ENCODE results near the gene ARHGEF2. TPM values are rescaled to one million over a fixed set of nuclear protein-coding genes. Genes with fewer than 3 reads are reported as not detected.

Gene ARHGEF2
- total RNA-seq, 4 donors from 2014 or later: 13.7 to 42.1 (median 20.6) TPM

DNA sequence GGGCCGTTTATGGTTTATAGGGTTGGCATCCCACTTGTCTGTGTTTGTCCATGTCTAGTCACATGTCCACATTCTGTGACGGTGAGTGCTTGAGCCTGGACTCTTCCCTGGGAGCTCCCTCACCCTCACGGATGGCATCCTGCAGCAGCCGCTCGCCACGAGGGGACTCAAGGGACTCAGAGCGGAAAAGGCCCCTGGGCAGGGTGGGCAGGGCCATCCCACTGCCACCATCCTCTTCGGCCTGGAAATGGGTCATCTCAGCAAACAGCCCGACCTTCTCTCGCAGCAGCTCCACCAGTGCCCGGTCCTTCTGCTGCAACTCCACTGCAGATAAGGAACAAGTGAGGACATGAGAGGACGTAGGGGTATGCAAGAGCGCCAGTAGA, 25.8 kb downstream of the ARHGEF2 start:
- TF ChIP-seq, protein P1, sequence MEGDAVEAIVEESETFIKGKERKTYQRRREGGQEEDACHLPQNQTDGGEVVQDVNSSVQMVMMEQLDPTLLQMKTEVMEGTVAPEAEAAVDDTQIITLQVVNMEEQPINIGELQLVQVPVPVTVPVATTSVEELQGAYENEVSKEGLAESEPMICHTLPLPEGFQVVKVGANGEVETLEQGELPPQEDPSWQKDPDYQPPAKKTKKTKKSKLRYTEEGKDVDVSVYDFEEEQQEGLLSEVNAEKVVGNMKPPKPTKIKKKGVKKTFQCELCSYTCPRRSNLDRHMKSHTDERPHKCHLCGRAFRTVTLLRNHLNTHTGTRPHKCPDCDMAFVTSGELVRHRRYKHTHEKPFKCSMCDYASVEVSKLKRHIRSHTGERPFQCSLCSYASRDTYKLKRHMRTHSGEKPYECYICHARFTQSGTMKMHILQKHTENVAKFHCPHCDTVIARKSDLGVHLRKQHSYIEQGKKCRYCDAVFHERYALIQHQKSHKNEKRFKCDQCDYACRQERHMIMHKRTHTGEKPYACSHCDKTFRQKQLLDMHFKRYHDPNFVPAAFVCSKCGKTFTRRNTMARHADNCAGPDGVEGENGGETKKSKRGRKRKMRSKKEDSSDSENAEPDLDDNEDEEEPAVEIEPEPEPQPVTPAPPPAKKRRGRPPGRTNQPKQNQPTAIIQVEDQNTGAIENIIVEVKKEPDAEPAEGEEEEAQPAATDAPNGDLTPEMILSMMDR (IDR thresholded peaks at IDR 0.05): no peak
- TF ChIP-seq POLR2AphosphoS5 (IDR thresholded peaks at IDR 0.05) (no peak), EP300 (IDR thresholded peaks at IDR 0.05) (no peak), POLR2A (IDR thresholded peaks at IDR 0.05) (no peak)
- Histone ChIP-seq H3K4me3 (no peak overlapping the region), H3K4me1 (no peaks in the 10 kb centered on the region), H3K9me3 (no peaks in the 10 kb centered on the region), H3K27ac (no peak overlapping the region), H3K27me3 (no peaks in the 10 kb centered on the region), H3K36me3 (peaks cover 96% of the 10 kb centered on the region)
- no peak for DNase-seq (ENCODE audit: low spot score in 2 of 2)
- 84% methylated on average over 10 of the region's 13 CpGs for WGBS

DNA sequence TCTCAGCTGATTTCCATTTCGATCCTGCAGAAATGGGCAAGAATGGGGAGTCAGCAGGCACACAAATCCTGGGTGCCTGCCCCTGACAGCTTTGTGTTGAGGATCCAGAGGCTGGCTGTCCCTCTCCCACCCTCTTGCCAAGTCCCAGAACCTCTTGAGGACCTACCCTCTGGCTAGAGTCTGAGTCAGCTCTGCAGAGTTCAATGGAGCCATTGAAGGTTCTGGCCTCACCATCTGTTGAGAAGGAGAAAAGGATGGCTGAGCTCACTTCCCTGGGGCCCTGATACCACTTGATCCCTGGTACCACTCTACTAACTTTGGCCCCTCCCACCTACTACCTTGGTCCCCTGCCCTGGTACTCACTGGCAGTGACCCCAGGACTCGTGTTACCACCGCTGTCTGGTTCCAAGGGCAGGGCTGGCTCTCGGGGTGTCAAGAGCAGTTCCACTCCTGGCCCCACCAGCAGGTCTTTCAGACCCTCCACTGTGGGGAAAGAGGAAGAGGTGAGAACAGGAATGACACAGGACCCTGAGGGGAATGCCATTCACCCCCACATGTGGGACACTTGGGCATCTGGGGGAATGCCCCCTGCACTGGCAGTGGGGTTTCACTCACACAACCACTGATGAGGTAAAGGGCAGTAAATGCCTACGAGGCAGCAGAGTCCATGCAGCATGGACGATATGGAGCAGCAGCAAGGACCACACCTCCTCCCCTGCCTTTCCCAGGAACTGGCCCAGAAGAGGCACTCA, 26.4 kb downstream of the ARHGEF2 start:
- no peaks in the 10 kb centered on the region for H3K27me3 ChIP-seq
- WGBS: 88% methylated on average over 5 of the region's 6 CpGs
- H3K9me3 ChIP-seq: no peaks in the 10 kb centered on the region
- H3K27ac ChIP-seq: no peak overlapping the region
- no peaks in the 10 kb centered on the region for H3K4me1 ChIP-seq
- DNase-seq (ENCODE audit: low spot score in 2 of 2): no peak
- TF ChIP-seq POLR2AphosphoS5 (IDR thresholded peaks at IDR 0.05): no peak
- TF ChIP-seq EP300 (IDR thresholded peaks at IDR 0.05): no peak
- TF ChIP-seq, protein P1 (IDR thresholded peaks at IDR 0.05): no peak
- no peak for TF ChIP-seq POLR2A (IDR thresholded peaks at IDR 0.05)
- peaks cover 96% of the 10 kb centered on the region for H3K36me3 ChIP-seq
- H3K4me3 ChIP-seq: no peak overlapping the region

DNA sequence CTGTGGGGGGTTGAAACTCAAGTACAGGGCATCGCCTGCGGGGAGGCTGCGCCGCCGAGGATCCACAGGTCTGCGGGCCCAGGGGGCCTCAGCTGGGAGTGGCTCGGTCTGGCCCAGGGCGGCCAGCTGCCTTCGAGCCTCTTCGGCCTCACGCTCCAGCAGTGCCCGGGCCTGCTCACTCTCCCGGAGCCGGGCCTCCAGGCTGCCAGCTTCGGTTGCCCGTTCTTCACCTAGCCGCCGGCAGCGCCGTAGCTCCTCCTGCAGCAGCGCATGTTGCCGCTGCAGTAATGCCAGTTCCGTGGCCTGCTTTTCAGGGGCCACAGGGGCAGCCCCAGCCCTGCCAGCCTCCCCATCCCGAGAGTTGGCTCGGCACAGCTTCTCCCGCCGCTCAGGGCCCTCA, 27.5 kb downstream of the ARHGEF2 start:
- DNase-seq (ENCODE audit: low spot score in 2 of 2): no peak
- TF ChIP-seq, protein P1 (IDR thresholded peaks at IDR 0.05): no peak
- no peak for TF ChIP-seq EP300 (IDR thresholded peaks at IDR 0.05)
- no peak for TF ChIP-seq POLR2A (IDR thresholded peaks at IDR 0.05)
- TF ChIP-seq POLR2AphosphoS5 (IDR thresholded peaks at IDR 0.05): no peak
- H3K27ac ChIP-seq: no peak overlapping the region
- no peaks in the 10 kb centered on the region for H3K27me3 ChIP-seq
- peaks cover 91% of the 10 kb centered on the region for H3K36me3 ChIP-seq
- H3K9me3 ChIP-seq: no peaks in the 10 kb centered on the region
- 96% methylated on average over 10 of the region's 27 CpGs for WGBS
- H3K4me3 ChIP-seq: no peak overlapping the region
- H3K4me1 ChIP-seq: no peaks in the 10 kb centered on the region

DNA sequence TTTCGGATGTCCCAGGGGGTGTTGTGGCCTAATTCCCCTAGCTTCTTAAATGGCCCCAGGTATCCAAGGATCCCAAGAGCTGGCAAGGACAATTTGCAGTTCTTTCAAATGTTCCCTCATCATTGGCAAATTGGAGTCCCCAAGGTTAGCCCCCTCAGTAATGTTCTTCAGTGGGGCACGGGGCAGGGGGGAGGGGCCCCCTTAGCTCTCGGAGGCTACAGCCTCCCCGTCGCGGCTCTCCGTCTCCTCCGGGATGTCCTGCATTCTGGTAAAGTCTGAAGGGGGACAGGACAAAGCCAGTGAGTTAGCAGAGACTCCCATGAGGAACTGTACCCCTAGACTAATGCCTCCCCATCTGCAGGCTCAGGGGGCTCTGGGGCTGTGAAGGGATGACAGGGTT, 30.6 kb downstream of the ARHGEF2 start:
- peaks cover 63% of the 10 kb centered on the region for H3K36me3 ChIP-seq
- WGBS: 82% methylated on average over 6 of the region's 8 CpGs
- H3K4me3 ChIP-seq: no peak overlapping the region
- DNase-seq (ENCODE audit: low spot score in 2 of 2): no peak
- H3K27ac ChIP-seq: no peak overlapping the region
- H3K4me1 ChIP-seq: peaks cover 9% of the 10 kb centered on the region
- TF ChIP-seq POLR2AphosphoS5 (IDR thresholded peaks at IDR 0.05) (no peak), EP300 (IDR thresholded peaks at IDR 0.05) (no peak), POLR2A (IDR thresholded peaks at IDR 0.05) (no peak)
- TF ChIP-seq, protein P1 (IDR thresholded peaks at IDR 0.05): no peak
- H3K9me3 ChIP-seq: no peaks in the 10 kb centered on the region
- H3K27me3 ChIP-seq: no peaks in the 10 kb centered on the region

DNA sequence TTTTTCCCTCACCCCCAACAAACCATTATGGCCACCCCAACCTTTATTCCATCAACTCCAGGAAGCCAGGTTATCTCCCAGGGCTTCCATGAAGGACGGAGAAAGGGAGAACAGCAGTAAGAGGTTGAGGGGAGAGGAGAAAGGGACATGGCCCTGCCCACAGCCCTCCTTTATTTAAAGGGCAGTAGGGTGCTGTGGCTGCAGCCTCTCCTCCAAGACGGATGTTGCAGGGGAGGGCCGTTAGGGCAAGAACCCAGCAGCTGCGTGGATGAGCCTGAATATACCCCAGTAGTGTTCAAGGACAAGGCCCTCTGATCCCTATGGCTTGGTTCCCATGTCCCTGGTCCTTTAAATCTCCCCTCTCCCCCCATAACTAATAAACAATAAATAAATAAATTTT, 31.1 kb downstream of the ARHGEF2 start:
- no peak for TF ChIP-seq POLR2AphosphoS5 (IDR thresholded peaks at IDR 0.05)
- no peak for TF ChIP-seq EP300 (IDR thresholded peaks at IDR 0.05)
- TF ChIP-seq, protein P1 (IDR thresholded peaks at IDR 0.05): no peak
- no peak for TF ChIP-seq POLR2A (IDR thresholded peaks at IDR 0.05)
- Histone ChIP-seq H3K27me3 (no peaks in the 10 kb centered on the region), H3K4me1 (peaks cover 14% of the 10 kb centered on the region), H3K27ac (no peak overlapping the region), H3K36me3 (peaks cover 59% of the 10 kb centered on the region), H3K9me3 (no peaks in the 10 kb centered on the region), H3K4me3 (no peak overlapping the region)
- WGBS: 88% methylated on average over 4 of the region's 4 CpGs
- DNase-seq (ENCODE audit: low spot score in 2 of 2): no peak
